H9 (cell line): ENCODE measurements around the gene ZAR1. TPM values are rescaled to one million over a fixed set of nuclear protein-coding genes. Genes with fewer than 3 reads are reported as not detected.

Experiments
- DNase-seq: peaks from one replicate; pipeline ENCODE4 v3.0.0-alpha.2; 2017
- H2AFZ ChIP-seq: one replicate; pipeline ENCODE4 v1.6.1; 2013; ENCODE audit warnings: mild to moderate bottlenecking, low read length, control low read depth, moderate library complexity
- H2AK5ac ChIP-seq: 2 replicates; pipeline ENCODE4 v1.6.1; 2013; ENCODE audit warnings: low read length, control low read depth, mixed read lengths; ENCODE audit not compliant: insufficient read length
- H2BK120ac ChIP-seq: one replicate; pipeline ENCODE4 v1.6.1; 2013; ENCODE audit warnings: low read depth, mild to moderate bottlenecking, low read length, control low read depth, inconsistent platforms; ENCODE audit not compliant: poor library complexity, severe bottlenecking
- H2BK12ac ChIP-seq: 2 replicates; pipeline ENCODE4 v1.6.1; 2013; ENCODE audit warnings: low read length, control low read depth, mixed read lengths, low read depth; ENCODE audit not compliant: insufficient read length
- H2BK15ac ChIP-seq: 2 replicates; pipeline ENCODE4 v1.6.1; 2013; ENCODE audit warnings: low read depth, low read length, control low read depth
- H2BK20ac ChIP-seq: one replicate; pipeline ENCODE4 v1.6.1; 2013; ENCODE audit warnings: low read depth, mild to moderate bottlenecking, low read length, control low read depth, inconsistent platforms; ENCODE audit not compliant: poor library complexity, severe bottlenecking
- H2BK5ac ChIP-seq: 2 replicates; pipeline ENCODE4 v1.6.1; 2013; ENCODE audit warnings: low read length, control low read depth, mixed read lengths; ENCODE audit not compliant: insufficient read length
- H3K14ac ChIP-seq: 2 replicates; pipeline ENCODE4 v1.6.1; 2013; ENCODE audit warnings: low read length, control low read depth; ENCODE audit not compliant: insufficient read depth
- H3K18ac ChIP-seq: 2 replicates; pipeline ENCODE4 v1.6.1; 2013; ENCODE audit warnings: low read depth, mild to moderate bottlenecking, mixed read lengths, low read length, control low read depth; ENCODE audit not compliant: insufficient read length
- H3K23ac ChIP-seq: 2 replicates; pipeline ENCODE4 v1.6.1; 2013; ENCODE audit warnings: low read length, control low read depth, mixed read lengths, low read depth; ENCODE audit not compliant: insufficient read length
- H3K23me2 ChIP-seq: 2 replicates; pipeline ENCODE4 v1.6.1; 2013; ENCODE audit warnings: low read depth, mild to moderate bottlenecking, mixed read lengths, low read length, control low read depth; ENCODE audit not compliant: insufficient read length, poor library complexity, severe bottlenecking
- H3K27ac ChIP-seq: 2 replicates; pipeline ENCODE4 v1.5.1; 2013; ENCODE audit warnings: low read length, control low read depth, mixed read lengths, low read depth; ENCODE audit not compliant: insufficient read length
- H3K27me3 ChIP-seq: 2 replicates; pipeline ENCODE4 v1.6.1; 2013; ENCODE audit warnings: low read length, control low read depth, inconsistent platforms; ENCODE audit not compliant: insufficient read depth
- H3K4ac ChIP-seq: 2 replicates; pipeline ENCODE4 v1.6.1; 2013; ENCODE audit warnings: low read depth, mild to moderate bottlenecking, control low read depth, inconsistent platforms, low read length, moderate library complexity
- H3K4me1 ChIP-seq: 2 replicates; pipeline ENCODE4 v1.6.1; 2013; ENCODE audit warnings: low read length, control low read depth, inconsistent platforms; ENCODE audit not compliant: insufficient read depth
- H3K4me2 ChIP-seq: 2 replicates; pipeline ENCODE4 v1.6.1; 2013; ENCODE audit warnings: low read length, control low read depth, mixed read lengths; ENCODE audit not compliant: insufficient read length, insufficient read depth
- H3K56ac ChIP-seq: 2 replicates; pipeline ENCODE4 v1.6.1; 2013; ENCODE audit warnings: low read depth, mild to moderate bottlenecking, mixed read lengths, low read length, control low read depth; ENCODE audit not compliant: insufficient read length
- H3K79me1 ChIP-seq: 2 replicates; pipeline ENCODE4 v1.6.1; 2013; ENCODE audit warnings: low read depth, mild to moderate bottlenecking, moderate library complexity, low read length, control low read depth, inconsistent platforms; ENCODE audit not compliant: insufficient read depth, poor library complexity, severe bottlenecking
- H3K79me2 ChIP-seq: 2 replicates; pipeline ENCODE4 v1.6.1; 2013; ENCODE audit warnings: low read length, control low read depth, inconsistent platforms; ENCODE audit not compliant: insufficient read depth
- H3K9ac ChIP-seq: 2 replicates; pipeline ENCODE4 v1.6.1; 2013; ENCODE audit warnings: low read length, control low read depth, mixed read lengths; ENCODE audit not compliant: insufficient read length; ENCODE audit errors: extremely low read depth
- H3K9me3 ChIP-seq: one replicate; pipeline ENCODE4 v1.6.1; 2013; ENCODE audit warnings: low read depth, low read length, inconsistent platforms; ENCODE audit not compliant: control insufficient read depth
- H3T11ph ChIP-seq: one replicate; pipeline ENCODE4 v1.6.1; 2013; ENCODE audit warnings: mild to moderate bottlenecking, low read length, control low read depth, inconsistent platforms
- H4K20me1 ChIP-seq: one replicate; pipeline ENCODE4 v1.6.1; 2013; ENCODE audit not compliant: control insufficient read depth, insufficient read length, insufficient read depth
- H4K5ac ChIP-seq: 2 replicates; pipeline ENCODE4 v1.6.1; 2013; ENCODE audit warnings: low read depth, mild to moderate bottlenecking, mixed read lengths, low read length, control low read depth; ENCODE audit not compliant: insufficient read length
- H4K8ac ChIP-seq: replicated peaks from 2 replicates; pipeline ENCODE4 v1.6.1; 2013; ENCODE audit warnings: low read length, control low read depth, mixed read lengths, low read depth; ENCODE audit not compliant: insufficient read length
- H4K91ac ChIP-seq: 2 replicates; pipeline ENCODE4 v1.6.1; 2013; ENCODE audit warnings: low read depth, mild to moderate bottlenecking, moderate library complexity, mixed read lengths, low read length, control low read depth; ENCODE audit not compliant: insufficient read length
- H3K27ac Mint-ChIP-seq, 3 experiments: 2 replicates in 2 of 3; 3 replicates in 1 of 3; pipeline ENCODE4 v1.8.0; 2020 to 2021; ENCODE audit warnings: mixed read lengths in 3 of 3, mild to moderate bottlenecking in 1 of 3, moderate library complexity in 1 of 3
- H3K27me3 Mint-ChIP-seq: 2 replicates; pipeline ENCODE4 v1.8.0; 2021; ENCODE audit warnings: low read depth, mild to moderate bottlenecking, moderate library complexity, mixed read lengths
- H3K36me3 Mint-ChIP-seq, 3 experiments: 2 replicates in 2 of 3; 3 replicates in 1 of 3; pipeline ENCODE4 v1.8.0; 2020 to 2021; ENCODE audit warnings: low read depth in 3 of 3, mixed read lengths in 3 of 3; ENCODE audit not compliant: insufficient read depth in 1 of 3
- H3K4me1 Mint-ChIP-seq, 2 experiments: 2 replicates each; pipeline ENCODE4 v1.8.0; 2020; ENCODE audit warnings: mixed read lengths in 2 of 2
- H3K4me3 Mint-ChIP-seq, 2 experiments: 2 replicates in 1 of 2; 3 replicates in 1 of 2; pipeline ENCODE4 v1.8.0; 2020 to 2021; ENCODE audit warnings: mild to moderate bottlenecking in 2 of 2, mixed read lengths in 2 of 2, moderate library complexity in 1 of 2
- H3K9me3 Mint-ChIP-seq, 2 experiments: 2 replicates in 1 of 2; 3 replicates in 1 of 2; pipeline ENCODE4 v1.8.0; 2020; ENCODE audit warnings: mild to moderate bottlenecking in 2 of 2, mixed read lengths in 2 of 2, moderate library complexity in 1 of 2
- WGBS: extraction: QIAGEN DNeasy Blood & Tissue Kit; methylation state at CpG from one replicate; pipeline ENCODE4 v1.1.7; 2013; ENCODE audit warnings: missing lambda C conversion rate, low lambda C conversion rate, mixed read lengths; ENCODE audit not compliant: insufficient read length; ENCODE audit errors: extremely low coverage; 5-methylcytosine and 5-hydroxymethylcytosine counted together
- total RNA-seq: library from RNA; stranded (reverse); gene quantifications from 2 replicates; pipeline ENCODE4 v1.2.1, GENCODE V29; 2021
- TF ChIP-seq, protein P1 (sequence below): fragments of 200-600 bp; sonication (generic); conservative IDR thresholded peaks from 3 replicates; pipeline ENCODE4 v1.8.0; 2021; ENCODE audit warnings: antibody characterized with exemption, mild to moderate bottlenecking

Gene ZAR1
- total RNA-seq, 1 experiment from 2014 or later: 0.61 TPM

DNA sequence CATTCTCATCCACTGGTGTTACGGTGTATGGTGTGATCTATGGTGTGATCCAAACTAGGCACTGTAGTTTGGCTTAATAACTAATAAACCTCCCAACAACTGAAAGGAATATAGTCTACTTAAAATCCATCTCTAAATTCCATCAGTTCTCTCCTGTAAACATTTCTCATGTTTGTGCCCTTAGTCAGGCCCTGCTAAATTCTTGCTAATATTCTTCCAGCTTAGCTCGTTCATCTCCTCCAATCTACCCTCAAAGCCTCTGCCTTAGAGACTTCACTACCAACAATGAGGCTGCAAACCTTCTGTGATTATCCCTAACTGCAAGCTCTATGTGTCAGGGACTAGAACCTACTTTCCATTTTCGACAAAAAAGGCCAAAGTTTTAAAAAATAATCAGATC, 28.1 kb downstream of the ZAR1 start:
- Mint-ChIP-seq H3K9me3 (no peaks in the 10 kb centered on the region), H3K27ac (no peak overlapping the region), H3K36me3 (peaks cover 26 to 47% (median 46%) of the 10 kb centered on the region in 3 experiments), H3K27me3 (no peaks in the 10 kb centered on the region), H3K4me3 (no peak overlapping the region), H3K4me1 (no peaks in the 10 kb centered on the region)
- no peak overlapping the region for H2BK5ac ChIP-seq
- H3T11ph ChIP-seq: no peak overlapping the region
- H3K9me3 ChIP-seq: no peaks in the 10 kb centered on the region
- H2BK120ac ChIP-seq: no peak overlapping the region
- H2AK5ac ChIP-seq: no peak overlapping the region
- H3K56ac ChIP-seq: no peak overlapping the region
- no peak overlapping the region for H4K91ac ChIP-seq
- no peaks in the 10 kb centered on the region for H3K79me2 ChIP-seq
- H4K8ac ChIP-seq: no peak overlapping the region
- H3K9ac ChIP-seq: no peak overlapping the region
- H3K4ac ChIP-seq: no peak overlapping the region
- H2AFZ ChIP-seq: no peak overlapping the region
- no peak overlapping the region for H2BK15ac ChIP-seq
- H4K5ac ChIP-seq: no peak overlapping the region
- no peak overlapping the region for H3K27ac ChIP-seq
- no peaks in the 10 kb centered on the region for H4K20me1 ChIP-seq
- H2BK12ac ChIP-seq: no peak overlapping the region
- no CpG with 5 or more reads among the region's 3 CpGs for WGBS
- DNase-seq: no peak
- H2BK20ac ChIP-seq: no peak overlapping the region
- no peaks in the 10 kb centered on the region for H3K23me2 ChIP-seq
- no peaks in the 10 kb centered on the region for H3K27me3 ChIP-seq
- H3K4me2 ChIP-seq: no peak overlapping the region
- H3K18ac ChIP-seq: no peak overlapping the region
- no peak overlapping the region for H3K23ac ChIP-seq
- no peaks in the 10 kb centered on the region for H3K79me1 ChIP-seq
- H3K4me1 ChIP-seq: no peaks in the 10 kb centered on the region
- TF ChIP-seq, protein P1, sequence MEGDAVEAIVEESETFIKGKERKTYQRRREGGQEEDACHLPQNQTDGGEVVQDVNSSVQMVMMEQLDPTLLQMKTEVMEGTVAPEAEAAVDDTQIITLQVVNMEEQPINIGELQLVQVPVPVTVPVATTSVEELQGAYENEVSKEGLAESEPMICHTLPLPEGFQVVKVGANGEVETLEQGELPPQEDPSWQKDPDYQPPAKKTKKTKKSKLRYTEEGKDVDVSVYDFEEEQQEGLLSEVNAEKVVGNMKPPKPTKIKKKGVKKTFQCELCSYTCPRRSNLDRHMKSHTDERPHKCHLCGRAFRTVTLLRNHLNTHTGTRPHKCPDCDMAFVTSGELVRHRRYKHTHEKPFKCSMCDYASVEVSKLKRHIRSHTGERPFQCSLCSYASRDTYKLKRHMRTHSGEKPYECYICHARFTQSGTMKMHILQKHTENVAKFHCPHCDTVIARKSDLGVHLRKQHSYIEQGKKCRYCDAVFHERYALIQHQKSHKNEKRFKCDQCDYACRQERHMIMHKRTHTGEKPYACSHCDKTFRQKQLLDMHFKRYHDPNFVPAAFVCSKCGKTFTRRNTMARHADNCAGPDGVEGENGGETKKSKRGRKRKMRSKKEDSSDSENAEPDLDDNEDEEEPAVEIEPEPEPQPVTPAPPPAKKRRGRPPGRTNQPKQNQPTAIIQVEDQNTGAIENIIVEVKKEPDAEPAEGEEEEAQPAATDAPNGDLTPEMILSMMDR: no peak
- H3K14ac ChIP-seq: no peak overlapping the region
